SK-N-SH treated with all-trans-retinoic acid at 6 μM for 48 hours (cell line): ENCODE measurements around the gene SARNP.

Experiments
- BACH2 ChIP-seq: fragments of 250-450 bp; sonication (Bioruptor Pico); IDR thresholded peaks from 2 replicates; pipeline ENCODE4 v1.9.0; 2021; ENCODE audit warnings: mild to moderate bottlenecking, borderline replicate concordance
- TOX ChIP-seq: fragments of 250-450 bp; sonication (Bioruptor Pico); IDR thresholded peaks from 2 replicates; pipeline ENCODE4 v1.8.0; 2021; ENCODE audit warnings: mild to moderate bottlenecking, moderate library complexity, borderline replicate concordance
- ZFP3 ChIP-seq: fragments of 250-450 bp; sonication (Bioruptor Pico); IDR thresholded peaks from 2 replicates; pipeline ENCODE4 v1.5.0; 2020; ENCODE audit warnings: mild to moderate bottlenecking, moderate library complexity
- ZFP30 ChIP-seq: fragments of 450-650 bp; formaldehyde crosslinking; IDR thresholded peaks from 2 replicates; pipeline ENCODE4 v1.5.0; 2022; ENCODE audit warnings: mild to moderate bottlenecking, moderate library complexity
- ZNF70 ChIP-seq: fragments of 450-650 bp; formaldehyde crosslinking; IDR thresholded peaks from 2 replicates; pipeline ENCODE4 v1.5.0; 2020; ENCODE audit warnings: mild to moderate bottlenecking, moderate library complexity
- ZNF8 ChIP-seq: fragments of 450-650 bp; formaldehyde crosslinking; IDR thresholded peaks from 2 replicates; pipeline ENCODE4 v1.5.0; 2020; ENCODE audit warnings: mild to moderate bottlenecking, moderate library complexity
- TF ChIP-seq, protein P1 (sequence below): fragments of 250-450 bp; sonication (Bioruptor Pico); IDR thresholded peaks from 2 replicates; pipeline ENCODE4 v1.8.0; 2020; ENCODE audit warnings: mild to moderate bottlenecking, moderate library complexity, borderline replicate concordance
- TF ChIP-seq, protein P2 (sequence below): fragments of 250-450 bp; sonication (Bioruptor Pico); IDR thresholded peaks from 2 replicates; pipeline ENCODE4 v1.5.1; 2021; ENCODE audit warnings: mild to moderate bottlenecking, moderate library complexity
- TF ChIP-seq, protein P3 (sequence below): fragments of 250-450 bp; sonication (Bioruptor Pico); IDR thresholded peaks from 2 replicates; pipeline ENCODE4 v1.5.1; 2020; ENCODE audit warnings: low read depth, mild to moderate bottlenecking, moderate library complexity

DNA sequence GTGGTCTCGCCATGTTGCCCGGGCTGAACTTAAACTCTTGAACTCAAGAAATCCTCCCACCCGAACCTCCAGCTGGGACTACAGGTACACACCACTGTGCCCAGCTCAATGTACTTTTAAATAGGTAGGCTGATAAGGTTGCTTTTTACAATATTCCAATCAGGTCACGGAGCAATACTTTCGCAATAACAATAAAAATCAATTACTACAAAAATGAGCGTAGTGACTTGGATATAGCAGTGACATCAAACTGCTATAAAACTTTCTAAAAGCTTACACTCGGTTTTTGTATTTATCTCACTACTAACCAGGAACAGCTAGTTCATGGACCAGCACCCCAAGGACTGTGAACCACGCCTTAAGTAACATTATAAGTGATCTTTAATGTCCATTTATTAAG is 10.5 kb downstream of the SARNP start:
- TF ChIP-seq, protein P1, sequence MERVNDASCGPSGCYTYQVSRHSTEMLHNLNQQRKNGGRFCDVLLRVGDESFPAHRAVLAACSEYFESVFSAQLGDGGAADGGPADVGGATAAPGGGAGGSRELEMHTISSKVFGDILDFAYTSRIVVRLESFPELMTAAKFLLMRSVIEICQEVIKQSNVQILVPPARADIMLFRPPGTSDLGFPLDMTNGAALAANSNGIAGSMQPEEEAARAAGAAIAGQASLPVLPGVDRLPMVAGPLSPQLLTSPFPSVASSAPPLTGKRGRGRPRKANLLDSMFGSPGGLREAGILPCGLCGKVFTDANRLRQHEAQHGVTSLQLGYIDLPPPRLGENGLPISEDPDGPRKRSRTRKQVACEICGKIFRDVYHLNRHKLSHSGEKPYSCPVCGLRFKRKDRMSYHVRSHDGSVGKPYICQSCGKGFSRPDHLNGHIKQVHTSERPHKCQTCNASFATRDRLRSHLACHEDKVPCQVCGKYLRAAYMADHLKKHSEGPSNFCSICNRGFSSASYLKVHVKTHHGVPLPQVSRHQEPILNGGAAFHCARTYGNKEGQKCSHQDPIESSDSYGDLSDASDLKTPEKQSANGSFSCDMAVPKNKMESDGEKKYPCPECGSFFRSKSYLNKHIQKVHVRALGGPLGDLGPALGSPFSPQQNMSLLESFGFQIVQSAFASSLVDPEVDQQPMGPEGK (CRISPR knock-in tag) = no peak
- TF ChIP-seq ZNF8 (CRISPR knock-in tag) (no peak), ZFP3 (CRISPR knock-in tag) (no peak), ZNF70 (CRISPR knock-in tag) (no peak), ZFP30 (CRISPR knock-in tag) (no peak), BACH2 (CRISPR knock-in tag) (no peak), TOX (CRISPR knock-in tag) (no peak)
- TF ChIP-seq, protein P2, sequence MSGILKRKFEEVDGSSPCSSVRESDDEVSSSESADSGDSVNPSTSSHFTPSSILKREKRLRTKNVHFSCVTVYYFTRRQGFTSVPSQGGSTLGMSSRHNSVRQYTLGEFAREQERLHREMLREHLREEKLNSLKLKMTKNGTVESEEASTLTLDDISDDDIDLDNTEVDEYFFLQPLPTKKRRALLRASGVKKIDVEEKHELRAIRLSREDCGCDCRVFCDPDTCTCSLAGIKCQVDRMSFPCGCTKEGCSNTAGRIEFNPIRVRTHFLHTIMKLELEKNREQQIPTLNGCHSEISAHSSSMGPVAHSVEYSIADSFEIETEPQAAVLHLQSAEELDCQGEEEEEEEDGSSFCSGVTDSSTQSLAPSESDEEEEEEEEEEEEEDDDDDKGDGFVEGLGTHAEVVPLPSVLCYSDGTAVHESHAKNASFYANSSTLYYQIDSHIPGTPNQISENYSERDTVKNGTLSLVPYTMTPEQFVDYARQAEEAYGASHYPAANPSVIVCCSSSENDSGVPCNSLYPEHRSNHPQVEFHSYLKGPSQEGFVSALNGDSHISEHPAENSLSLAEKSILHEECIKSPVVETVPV (CRISPR knock-in tag) = no peak
- TF ChIP-seq, protein P3, sequence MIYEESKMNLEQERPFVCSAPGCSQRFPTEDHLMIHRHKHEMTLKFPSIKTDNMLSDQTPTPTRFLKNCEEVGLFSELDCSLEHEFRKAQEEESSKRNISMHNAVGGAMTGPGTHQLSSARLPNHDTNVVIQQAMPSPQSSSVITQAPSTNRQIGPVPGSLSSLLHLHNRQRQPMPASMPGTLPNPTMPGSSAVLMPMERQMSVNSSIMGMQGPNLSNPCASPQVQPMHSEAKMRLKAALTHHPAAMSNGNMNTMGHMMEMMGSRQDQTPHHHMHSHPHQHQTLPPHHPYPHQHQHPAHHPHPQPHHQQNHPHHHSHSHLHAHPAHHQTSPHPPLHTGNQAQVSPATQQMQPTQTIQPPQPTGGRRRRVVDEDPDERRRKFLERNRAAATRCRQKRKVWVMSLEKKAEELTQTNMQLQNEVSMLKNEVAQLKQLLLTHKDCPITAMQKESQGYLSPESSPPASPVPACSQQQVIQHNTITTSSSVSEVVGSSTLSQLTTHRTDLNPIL (CRISPR knock-in tag) = no peak
